ENCODE measurements around the gene ADGRG6. TPM values are rescaled to one million over a fixed set of nuclear protein-coding genes. Genes with fewer than 3 reads are reported as not detected.

Gene ADGRG6
- total RNA-seq, 1 experiment from 2014 or later = 30.3 TPM

- BruUV-seq (replicated peaks) = no TSS peak
- CTCF ChIA-PET = no interaction called here
- H3K4me2 ChIP-seq = no peak overlapping the region
- H3K36me3 ChIP-seq (ENCODE audit: low read depth) = 0 out of 2 replicates have a peak, but pooled peaks cover 3% of the 10 kb centered on the region
- H3K27ac ChIP-seq = no peak overlapping the region
- peaks cover 44% of the 10 kb centered on the region for H3K4me1 ChIP-seq (replicated peaks; ENCODE audit: insufficient read depth)
- H3F3A ChIP-seq (ENCODE audit: insufficient read depth, low read depth) = peaks cover 21% of the 10 kb centered on the region
- intact Hi-C loops (cut with micrococcal nuclease; ENCODE audit: unreplicated experiment) = no loop called here
- POLR2A ChIA-PET (ENCODE audit: unreplicated experiment) = no interaction called here
- no peak overlapping the region for H3K4me3 ChIP-seq
- H4K20me1 ChIP-seq (ENCODE audit: insufficient read depth) = no peaks in the 10 kb centered on the region
- 0 out of 2 replicates have a peak, but pooled peaks cover 3% of the 10 kb centered on the region for H3K79me2 ChIP-seq (ENCODE audit: low read depth)
- TF ChIP-seq CTCF (conservative IDR thresholded peaks at IDR 0.05) (no peak), EZH2 (IDR thresholded peaks at IDR 0.05; ENCODE audit: low read depth) (no peak)
- H3K9me2 ChIP-seq (ENCODE audit: insufficient read depth) = no peaks in the 10 kb centered on the region
- no peaks in the 10 kb centered on the region; the same call in 1 of the 2 replicates for H3K9me3 ChIP-seq (ENCODE audit: insufficient read depth, low read depth)
- H3K27me3 ChIP-seq (ENCODE audit: insufficient read depth, low read depth) = no peaks in the 10 kb centered on the region
- DNase-seq = no peak
- H2AFZ ChIP-seq = no peak overlapping the region
These were observed 23.3 kb downstream of the ADGRG6 start for GRCh38 chr6:142325111-142325510.

- no peak for TF ChIP-seq CTCF (conservative IDR thresholded peaks at IDR 0.05)
- no peak for TF ChIP-seq EZH2 (IDR thresholded peaks at IDR 0.05; ENCODE audit: low read depth)
- H3K36me3 ChIP-seq (ENCODE audit: low read depth) = 0 out of 2 replicates have a peak, but pooled peaks cover 3% of the 10 kb centered on the region
- POLR2A ChIA-PET (ENCODE audit: unreplicated experiment) = no interaction called here
- H3F3A ChIP-seq (ENCODE audit: insufficient read depth, low read depth) = peaks cover 21% of the 10 kb centered on the region
- H3K4me1 ChIP-seq (replicated peaks; ENCODE audit: insufficient read depth) = peaks cover 44% of the 10 kb centered on the region
- BruUV-seq (replicated peaks) = no TSS peak
- intact Hi-C loops (cut with micrococcal nuclease; ENCODE audit: unreplicated experiment) = no loop called here
- no peaks in the 10 kb centered on the region; the same call in 1 of the 2 replicates for H3K9me3 ChIP-seq (ENCODE audit: insufficient read depth, low read depth)
- no peak overlapping the region for H3K27ac ChIP-seq
- DNase-seq = no peak
- H3K4me2 ChIP-seq = no peak overlapping the region
- H2AFZ ChIP-seq = no peak overlapping the region
- H3K9me2 ChIP-seq (ENCODE audit: insufficient read depth) = no peaks in the 10 kb centered on the region
- CTCF ChIA-PET = no interaction called here
- no peak overlapping the region for H3K4me3 ChIP-seq
- 0 out of 2 replicates have a peak, but pooled peaks cover 3% of the 10 kb centered on the region for H3K79me2 ChIP-seq (ENCODE audit: low read depth)
- no peaks in the 10 kb centered on the region for H3K27me3 ChIP-seq (ENCODE audit: insufficient read depth, low read depth)
- H4K20me1 ChIP-seq (ENCODE audit: insufficient read depth) = no peaks in the 10 kb centered on the region
These were observed 24.7 kb downstream of the ADGRG6 start for GRCh38 chr6:142326540-142326939.

DNA sequence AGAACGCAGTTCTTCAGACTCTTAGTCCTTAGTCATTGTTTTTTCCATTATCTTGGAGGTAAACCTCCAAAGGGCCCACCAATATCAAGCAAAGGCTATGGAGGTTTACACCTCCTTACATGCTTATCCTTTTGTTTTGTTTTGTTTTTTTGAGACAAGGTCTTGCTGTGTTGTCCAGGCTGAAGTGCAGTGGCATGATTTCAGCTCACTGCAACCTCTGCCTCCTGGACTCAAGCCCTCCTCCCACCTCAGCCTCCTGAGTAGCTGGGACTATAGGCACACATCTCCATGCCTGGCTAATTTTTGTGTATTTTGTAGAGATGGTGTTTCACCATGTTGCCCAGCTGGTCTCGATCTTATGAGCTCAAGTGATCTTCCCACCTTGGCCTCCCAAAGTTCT lies 26.3 kb downstream of the ADGRG6 start:
- H3K4me3 ChIP-seq = no peak overlapping the region
- peaks cover 31% of the 10 kb centered on the region for H3K4me1 ChIP-seq (replicated peaks; ENCODE audit: insufficient read depth)
- 0 out of 2 replicates have a peak, but pooled peaks cover 3% of the 10 kb centered on the region for H3K36me3 ChIP-seq (ENCODE audit: low read depth)
- CTCF ChIA-PET = no interaction called here
- H3K9me3 ChIP-seq (ENCODE audit: insufficient read depth, low read depth) = no peaks in the 10 kb centered on the region; the same call in 1 of the 2 replicates
- H2AFZ ChIP-seq = no peak overlapping the region
- H3K27me3 ChIP-seq (ENCODE audit: insufficient read depth, low read depth) = no peaks in the 10 kb centered on the region
- no TSS peak for BruUV-seq (replicated peaks)
- POLR2A ChIA-PET (ENCODE audit: unreplicated experiment) = no interaction called here
- intact Hi-C loops (cut with micrococcal nuclease; ENCODE audit: unreplicated experiment) = no loop called here
- TF ChIP-seq EZH2 (IDR thresholded peaks at IDR 0.05; ENCODE audit: low read depth) (no peak), CTCF (conservative IDR thresholded peaks at IDR 0.05) (no peak)
- 0 out of 2 replicates have a peak, but pooled peaks cover 3% of the 10 kb centered on the region for H3K79me2 ChIP-seq (ENCODE audit: low read depth)
- peaks cover 9% of the 10 kb centered on the region; the same call in 1 of the 2 replicates for H3F3A ChIP-seq (ENCODE audit: insufficient read depth, low read depth)
- no peaks in the 10 kb centered on the region for H3K9me2 ChIP-seq (ENCODE audit: insufficient read depth)
- H3K4me2 ChIP-seq = no peak overlapping the region
- no peak overlapping the region for H3K27ac ChIP-seq
- no peaks in the 10 kb centered on the region for H4K20me1 ChIP-seq (ENCODE audit: insufficient read depth)
- DNase-seq = no peak
